ENCODE measurements around the gene BICRAL.
A peak's percentile ranks its signal among the peaks of the same experiment; 100 is the strongest.
"Not testable (repeated sequence)": the region's sequence is repeated elsewhere in the genome, so short reads cannot be mapped to it uniquely, and the experiment has no call there.

The BICRAL gene

DNA sequence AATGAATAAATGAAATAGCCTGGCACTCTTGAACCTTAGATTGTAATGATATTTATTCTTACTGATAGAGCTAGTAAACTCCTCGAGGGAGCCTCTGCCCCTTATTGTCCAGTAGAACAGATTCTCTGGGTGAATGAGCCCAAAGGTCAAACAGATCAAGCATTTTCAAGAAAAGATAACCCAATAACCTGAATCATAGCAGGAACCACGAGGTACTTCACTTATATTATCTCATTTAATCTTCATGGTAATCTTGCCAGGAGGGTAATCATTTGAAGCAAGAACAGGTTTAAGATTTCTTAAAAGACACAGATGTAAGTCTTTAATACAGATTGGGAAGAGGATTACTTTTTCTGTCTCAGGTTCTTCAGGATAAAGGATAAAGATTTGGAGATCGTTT is 18.9 kb upstream of the BICRAL start:
- no peak for DNase-seq (ENCODE audit: low spot score)

DNA sequence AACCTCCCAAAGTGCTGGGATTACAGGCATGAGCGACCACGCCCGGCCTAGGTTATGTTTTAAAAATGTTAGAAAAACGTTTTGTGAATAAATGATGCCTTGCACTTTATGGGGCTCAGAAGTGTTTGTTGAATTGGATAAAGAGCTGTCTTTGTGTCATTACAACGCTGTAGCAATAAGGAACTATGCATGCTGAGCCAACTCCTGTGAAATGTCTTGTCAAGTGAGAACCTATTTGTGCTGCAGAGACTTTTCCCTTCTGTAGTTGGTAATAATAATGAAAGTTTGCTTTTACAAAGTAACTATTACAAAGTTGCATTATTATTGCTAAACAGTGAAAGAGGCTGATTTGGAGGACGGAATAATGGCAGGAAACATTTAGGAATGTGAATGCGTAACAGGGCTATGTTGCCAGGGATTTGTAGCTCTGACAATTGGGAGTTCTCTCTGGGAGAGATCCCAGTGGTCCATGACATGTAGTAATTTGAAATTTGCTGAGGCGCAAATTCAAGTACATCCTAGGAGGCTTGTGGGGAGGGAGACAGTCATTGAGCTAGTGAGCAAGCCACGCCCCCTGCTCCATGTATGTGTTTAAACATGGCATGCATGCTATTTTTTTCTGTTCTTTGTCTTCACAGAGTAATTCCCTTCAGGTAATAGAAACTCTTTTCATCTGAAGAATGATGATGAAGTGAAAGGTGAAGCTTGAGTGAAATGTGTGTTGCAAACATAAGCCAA is 16.8 kb upstream of the BICRAL start:
- DNase-seq (ENCODE audit: low spot score): no peak

DNA sequence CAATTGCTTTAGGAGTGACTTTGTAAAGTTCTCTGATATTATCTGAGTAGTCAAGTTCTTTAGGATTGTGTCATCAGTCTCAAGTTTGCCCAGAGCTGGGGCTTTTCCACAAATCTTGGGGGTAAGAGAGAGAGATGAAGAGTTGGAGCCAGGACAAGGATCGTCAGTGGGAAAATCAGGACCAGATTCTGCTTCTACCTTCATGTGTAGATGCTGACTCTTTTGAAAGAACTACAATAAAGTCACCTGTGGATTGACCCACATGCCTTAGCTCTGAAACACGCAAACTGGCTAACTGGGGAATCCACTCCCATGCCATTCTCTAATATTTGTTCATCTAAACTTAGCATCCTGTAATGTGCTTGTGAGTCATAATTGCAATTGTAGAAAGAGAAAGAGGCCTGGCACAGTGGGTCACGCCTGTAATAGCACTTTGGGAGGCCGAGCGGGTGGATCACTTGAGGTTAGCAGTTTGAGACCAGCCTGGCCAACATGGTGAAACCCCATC is 15.6 kb upstream of the BICRAL start:
- DNase-seq (ENCODE audit: low spot score): no peak

GRCh38 chr6:42769051-42769450 is 12.8 kb upstream of the BICRAL start:
- DNase-seq (ENCODE audit: low spot score): no peak

DNA sequence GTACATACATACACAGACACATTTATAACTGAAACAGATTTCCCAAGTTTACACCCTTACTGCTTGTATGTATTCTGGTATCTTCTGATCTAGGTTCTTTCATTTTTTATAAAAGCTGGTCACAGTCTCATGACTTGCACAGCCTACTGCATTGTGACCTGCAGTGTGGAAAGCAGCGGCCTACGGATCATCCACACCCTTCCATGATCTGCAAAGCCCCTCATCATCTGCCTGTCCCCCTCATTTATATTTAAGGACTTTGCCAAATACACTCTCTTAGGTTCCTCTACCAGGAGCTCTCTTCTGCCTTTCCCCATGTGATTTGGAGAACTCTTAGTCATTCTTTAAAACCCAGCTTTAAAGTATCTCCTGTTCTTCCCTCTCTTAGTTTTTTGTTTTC is 12.0 kb upstream of the BICRAL start:
- no peak for DNase-seq (ENCODE audit: low spot score)

- no peak for DNase-seq (ENCODE audit: low spot score)
Observed at GRCh38 chr6:42771741-42772100, 10.1 kb upstream of the BICRAL start.

DNA sequence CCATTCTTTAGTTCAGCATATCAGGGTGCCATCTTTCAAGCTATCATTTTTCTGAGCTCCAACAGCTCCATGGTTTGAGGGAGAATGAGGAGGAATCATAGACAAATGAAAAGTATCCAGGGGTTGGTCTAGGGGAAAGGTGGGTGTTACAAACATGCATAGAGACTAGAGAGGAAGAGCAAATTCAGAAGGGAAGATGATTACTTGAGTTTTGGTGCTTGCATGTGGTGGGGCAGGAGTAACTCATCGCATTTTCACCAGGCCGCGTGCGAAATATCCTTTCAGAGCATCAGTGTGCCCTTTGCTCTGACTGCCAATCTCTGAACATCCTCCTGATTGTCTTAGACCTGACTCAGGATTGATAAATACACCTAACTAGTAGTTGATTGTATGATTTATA is 7.7 kb upstream of the BICRAL start:
- DNase-seq (ENCODE audit: low spot score): no peak

DNA sequence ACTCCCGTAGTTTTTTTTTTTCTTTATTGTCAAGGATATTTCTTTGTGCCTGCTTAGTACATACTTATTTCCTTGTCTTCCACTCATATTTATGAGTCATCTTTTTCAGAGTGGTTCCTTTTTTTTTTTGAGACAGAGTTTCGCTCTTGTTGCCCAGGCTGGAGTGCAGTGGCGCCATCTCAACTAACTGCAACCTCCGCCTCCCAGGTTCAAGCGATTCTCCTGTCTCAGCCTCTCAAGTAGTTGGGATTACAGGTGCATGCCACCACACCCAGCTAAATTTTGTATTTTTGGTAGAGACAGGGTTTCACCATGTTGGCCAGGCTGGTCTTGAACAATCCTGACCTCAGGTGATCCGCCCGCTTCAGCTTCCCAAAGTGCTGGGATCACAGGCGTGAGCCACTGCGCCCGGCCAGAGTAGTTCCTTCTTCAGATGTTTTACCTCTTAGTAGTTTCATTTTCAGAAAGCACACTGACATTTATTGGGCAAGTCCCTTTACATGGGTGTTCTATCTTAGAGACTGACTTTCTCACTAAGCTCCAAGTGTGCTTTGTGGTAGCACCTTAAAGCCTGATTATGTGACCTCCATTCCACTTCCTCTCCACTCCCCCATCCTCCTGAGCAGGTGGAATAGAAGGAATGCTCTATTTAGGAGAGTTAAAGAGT is 6.9 kb upstream of the BICRAL start:
- DNase-seq (ENCODE audit: low spot score): not testable (repeated sequence)

DNA sequence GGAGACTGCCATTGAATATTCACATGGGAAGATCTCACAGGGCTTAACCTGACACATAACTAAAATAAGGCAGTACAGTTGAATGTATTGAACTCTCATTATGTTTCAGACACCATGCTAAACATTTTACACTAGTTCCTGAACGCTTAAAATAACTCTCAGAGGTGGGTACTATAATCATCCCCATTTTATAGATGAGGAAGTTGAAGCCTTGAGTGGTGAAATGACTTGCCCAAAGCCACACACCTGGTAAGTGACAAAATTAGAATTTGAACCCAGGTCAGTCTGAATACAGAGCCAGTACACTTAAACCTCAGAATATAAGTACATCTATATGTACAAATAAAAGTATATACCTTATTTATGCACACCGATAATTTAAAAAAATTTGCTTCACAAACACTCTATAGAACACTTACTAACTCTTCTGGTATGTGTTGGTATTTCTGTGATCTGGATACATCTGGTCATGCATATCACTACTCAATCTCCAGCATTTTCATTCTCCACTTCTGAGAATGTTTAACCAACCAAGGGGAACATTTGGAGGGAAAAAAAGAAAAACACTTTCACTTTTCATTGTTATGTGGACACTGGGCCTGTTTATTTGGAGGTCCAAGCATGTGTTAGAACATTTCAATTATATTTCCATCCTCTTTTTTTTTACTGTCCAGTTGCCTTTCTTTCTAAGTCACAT is 4.6 kb upstream of the BICRAL start:
- DNase-seq (ENCODE audit: low spot score): no peak

DNA sequence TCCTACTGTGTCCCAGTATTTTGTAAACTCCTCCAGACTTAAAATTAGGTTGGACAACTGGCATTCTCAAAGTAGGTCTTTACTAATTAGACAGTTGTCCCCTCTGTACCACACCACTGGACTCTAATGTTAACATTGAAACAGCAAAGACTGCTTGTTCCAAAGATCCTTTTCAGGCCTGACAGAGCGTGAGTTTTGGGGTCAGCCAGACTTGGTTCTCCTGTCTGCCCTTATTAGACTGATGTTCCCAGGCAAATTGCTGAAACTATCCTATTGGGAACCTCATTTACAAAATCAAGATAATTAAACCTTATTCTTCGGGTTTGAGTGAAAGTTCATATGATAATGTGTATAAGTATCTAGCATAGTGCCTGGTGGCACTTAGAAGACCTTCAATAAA is 3.7 kb upstream of the BICRAL start:
- DNase-seq (ENCODE audit: low spot score): no peak

- DNase-seq (ENCODE audit: low spot score): no peak
Observed at GRCh38 chr6:42779521-42779920, 2.3 kb upstream of the BICRAL start.

DNA sequence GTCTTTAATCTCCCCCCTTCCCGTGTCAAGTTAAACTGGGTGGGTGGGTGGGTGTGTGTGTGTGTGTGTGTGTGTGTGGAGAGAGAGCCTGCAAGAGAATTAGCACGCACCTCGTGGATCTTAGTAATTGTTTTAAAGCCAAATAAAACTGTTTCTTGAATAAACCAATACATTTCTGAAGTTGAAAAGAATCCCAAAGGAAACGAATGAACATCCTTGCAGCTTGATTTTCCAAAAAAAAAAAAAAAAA is 381 bp upstream of the BICRAL start:
- DNase-seq (ENCODE audit: low spot score): no peak

GRCh38 chr6:42782689-42783176 is 881 bp downstream of the BICRAL start:
- peak; percentile 72 for DNase-seq (ENCODE audit: low spot score)

- DNase-seq (ENCODE audit: low spot score): peak; percentile 49
Observed at GRCh38 chr6:42783177-42783875, 1.5 kb downstream of the BICRAL start.

GRCh38 chr6:42783876-42784642 is 2.2 kb downstream of the BICRAL start:
- DNase-seq (ENCODE audit: low spot score): no peak

DNA sequence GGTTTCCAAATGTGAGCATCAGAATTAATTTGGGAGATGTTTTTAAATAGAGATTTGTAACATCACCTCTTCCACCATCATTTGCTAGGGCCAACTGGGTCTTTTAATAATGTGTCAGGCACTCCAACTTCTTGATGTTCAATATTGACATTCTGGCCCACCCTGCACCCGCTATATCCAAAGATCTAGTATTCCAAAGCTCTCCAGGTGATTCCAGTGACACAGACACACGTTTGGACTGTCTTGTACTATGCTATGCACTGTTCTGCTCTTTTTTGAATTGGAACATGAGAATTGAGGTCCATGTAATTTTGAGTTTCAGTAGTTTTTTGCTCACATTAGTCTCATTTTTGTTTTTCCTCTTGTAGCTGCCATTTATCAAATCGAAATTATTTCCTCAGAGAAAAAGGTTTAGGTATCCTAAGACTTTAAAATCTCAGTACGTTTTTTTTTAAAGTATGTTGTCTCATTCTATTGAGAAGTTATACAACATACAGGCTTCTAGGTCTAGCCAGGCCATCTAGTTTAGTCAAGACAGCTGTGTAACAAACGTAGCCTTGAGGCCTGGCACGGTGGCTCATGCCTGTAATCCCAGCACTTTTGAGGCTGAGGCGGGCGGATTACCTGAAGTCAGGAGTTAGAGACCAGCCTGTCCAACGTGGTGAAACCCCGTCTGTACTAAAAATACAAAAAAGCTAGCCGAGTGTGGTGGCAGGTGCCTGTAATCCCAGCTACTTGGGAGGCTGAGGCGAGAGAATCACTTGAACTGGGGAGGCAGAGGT is 3.1 kb downstream of the BICRAL start:
- no peak for DNase-seq (ENCODE audit: low spot score)

DNA sequence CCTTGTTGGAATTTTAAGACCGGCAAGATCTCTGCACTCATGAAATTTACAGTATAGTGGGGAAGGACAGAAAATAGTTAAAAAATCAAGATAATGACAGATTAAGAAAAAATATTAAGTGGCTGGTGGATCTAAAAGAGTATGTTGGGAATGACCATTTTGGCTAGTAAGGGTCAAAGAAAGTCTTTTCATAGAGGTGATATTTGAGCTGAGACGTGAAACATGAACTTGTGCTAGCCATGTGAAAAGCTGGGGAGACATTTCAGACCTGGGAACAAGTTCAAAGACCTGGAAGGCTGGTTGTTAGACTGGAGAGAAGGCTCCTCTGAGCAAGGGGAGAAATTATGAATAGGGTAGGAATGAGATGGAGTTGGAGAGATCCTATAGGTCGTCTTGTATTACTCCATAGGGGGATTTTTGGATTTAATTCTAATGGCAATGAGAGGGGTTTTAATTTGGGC is 4.7 kb downstream of the BICRAL start:
- DNase-seq (ENCODE audit: low spot score): no peak

- no peak for DNase-seq (ENCODE audit: low spot score)
Observed at GRCh38 chr6:42787063-42787472, 5.2 kb downstream of the BICRAL start.

DNA sequence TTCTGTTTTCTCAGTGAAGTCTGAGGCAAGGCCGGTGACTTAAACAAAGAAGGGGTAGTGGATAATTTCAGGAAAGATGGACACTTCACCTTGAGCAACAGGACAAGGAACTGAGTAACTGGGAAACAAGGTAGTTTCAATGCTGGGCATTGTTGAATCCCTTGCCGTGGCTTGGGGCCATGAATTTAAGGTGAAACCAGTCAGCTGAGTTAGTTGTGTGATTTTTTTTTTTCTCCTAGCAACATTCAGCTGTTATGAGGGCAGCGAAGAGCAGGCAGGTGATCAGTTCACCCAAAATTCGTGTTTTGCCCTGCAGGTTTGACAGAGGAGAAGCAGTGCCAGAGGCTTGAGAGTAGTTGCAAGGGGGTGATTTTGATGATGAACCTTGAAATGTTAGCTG is 6.8 kb downstream of the BICRAL start:
- DNase-seq (ENCODE audit: low spot score): no peak

DNA sequence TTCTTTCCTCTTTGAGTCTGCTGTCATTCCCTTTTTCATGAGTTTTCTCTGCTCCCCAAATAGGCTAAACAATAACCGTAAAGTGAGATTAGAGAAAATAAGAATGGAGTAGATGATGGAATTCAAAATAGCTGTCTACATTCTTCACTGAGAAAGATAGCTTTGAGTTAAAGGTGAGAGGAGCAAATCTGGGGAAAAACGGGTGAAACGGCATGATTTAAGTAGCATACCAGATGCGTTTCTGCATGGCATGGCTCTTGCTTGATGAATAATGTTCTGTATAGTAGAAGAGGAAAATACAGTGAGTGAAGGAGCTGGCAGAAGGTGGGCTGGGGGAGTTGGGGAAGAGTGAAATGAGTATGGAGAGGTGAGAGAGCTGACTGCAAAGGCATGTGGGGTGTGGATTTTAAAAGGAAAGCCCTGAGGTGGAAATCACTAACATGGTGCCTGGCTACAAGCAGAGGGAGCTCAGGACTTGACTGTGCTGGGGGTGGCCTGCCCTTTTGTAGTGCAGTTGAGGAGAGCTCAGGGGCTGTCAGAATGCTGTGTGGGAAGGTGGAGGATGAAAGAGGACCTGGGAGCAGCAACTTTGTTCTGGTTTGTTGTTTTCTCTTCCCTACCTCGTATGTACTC is 8.8 kb downstream of the BICRAL start:
- no peak for DNase-seq (ENCODE audit: low spot score)
